Measurements from ENCODE around the gene AUNIP. TPM values are rescaled to one million over a fixed set of nuclear protein-coding genes. Genes with fewer than 3 reads are reported as not detected.
A peak's percentile ranks its signal among the peaks of the same experiment; 100 is the strongest.

The AUNIP gene
- total RNA-seq, 5 donors from 2014 or later (not counting 1 experiment from before 2014, with no cell fraction given): 0.20 to 0.35 TPM; not detected in 3

DNA sequence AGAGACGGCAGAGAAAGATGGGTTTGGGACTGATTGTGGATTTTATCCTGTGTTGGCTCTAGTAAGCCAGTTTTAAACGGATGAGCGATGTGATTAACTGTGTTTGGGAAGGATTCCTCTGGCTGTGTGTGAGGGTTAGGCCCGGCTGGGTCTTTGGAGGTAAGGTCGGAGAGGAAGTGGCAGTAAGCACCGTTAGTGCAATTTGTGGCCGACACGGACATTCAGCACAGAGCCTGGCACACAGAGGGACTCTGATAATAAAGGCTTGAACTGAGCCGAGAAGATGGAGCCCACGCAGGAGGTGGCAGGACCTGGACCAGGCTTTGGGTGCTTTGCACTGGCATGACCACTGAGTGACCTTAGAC is 38.2 kb downstream of the AUNIP start:
- Mint-ChIP-seq H3K9me3 (no peaks in the 10 kb centered on the region), H3K27me3 (no peaks in the 10 kb centered on the region), H3K36me3 (peaks cover 7% of the 10 kb centered on the region), H3K27ac (peak overlapping the region; percentile 96), H3K4me1 (peaks cover 31 to 45% (median 41%) of the 10 kb centered on the region in 3 donors), H3K4me3 (peak overlapping the region; percentile 86 to 92 (median 90))
- Histone ChIP-seq H3K4me1 (ENCODE audit: control insufficient read depth in 1 of 2, extremely low read depth in 1 of 2, insufficient read depth in 2 of 2, low read length in 2 of 2) (peaks cover 14 to 45% of the 10 kb centered on the region in 2 experiments), H3K4me3 (ENCODE audit: control insufficient read depth in 1 of 2, extremely low read depth in 1 of 2, low read length in 1 of 2) (peak overlapping the region; percentile 88 to 96), H3K27me3 (replicated peaks in 1 of 2; ENCODE audit: control insufficient read depth in 2 of 2, extremely low read depth in 1 of 2, insufficient read depth in 2 of 2, low read length in 1 of 2) (no peaks in the 10 kb centered on the region), H3K36me3 (ENCODE audit: control insufficient read depth in 2 of 2, extremely low read depth in 1 of 2, insufficient read depth in 1 of 2, low read length in 1 of 2) (peaks cover 0 to 3% of the 10 kb centered on the region in 2 donors), H3K9me3 (no peaks in the 10 kb centered on the region), H3K27ac (ENCODE audit: low read length) (peak overlapping the region; percentile 87)
- CTCF ChIA-PET: no interaction called here
- DNase-seq: no peak
- ATAC-seq (replicated peaks in 1 of 4): no peak
- WGBS (ENCODE audit: insufficient coverage): 11% methylated on average over 8 of the region's 10 CpGs
- POLR2A ChIA-PET: no interaction called here

DNA sequence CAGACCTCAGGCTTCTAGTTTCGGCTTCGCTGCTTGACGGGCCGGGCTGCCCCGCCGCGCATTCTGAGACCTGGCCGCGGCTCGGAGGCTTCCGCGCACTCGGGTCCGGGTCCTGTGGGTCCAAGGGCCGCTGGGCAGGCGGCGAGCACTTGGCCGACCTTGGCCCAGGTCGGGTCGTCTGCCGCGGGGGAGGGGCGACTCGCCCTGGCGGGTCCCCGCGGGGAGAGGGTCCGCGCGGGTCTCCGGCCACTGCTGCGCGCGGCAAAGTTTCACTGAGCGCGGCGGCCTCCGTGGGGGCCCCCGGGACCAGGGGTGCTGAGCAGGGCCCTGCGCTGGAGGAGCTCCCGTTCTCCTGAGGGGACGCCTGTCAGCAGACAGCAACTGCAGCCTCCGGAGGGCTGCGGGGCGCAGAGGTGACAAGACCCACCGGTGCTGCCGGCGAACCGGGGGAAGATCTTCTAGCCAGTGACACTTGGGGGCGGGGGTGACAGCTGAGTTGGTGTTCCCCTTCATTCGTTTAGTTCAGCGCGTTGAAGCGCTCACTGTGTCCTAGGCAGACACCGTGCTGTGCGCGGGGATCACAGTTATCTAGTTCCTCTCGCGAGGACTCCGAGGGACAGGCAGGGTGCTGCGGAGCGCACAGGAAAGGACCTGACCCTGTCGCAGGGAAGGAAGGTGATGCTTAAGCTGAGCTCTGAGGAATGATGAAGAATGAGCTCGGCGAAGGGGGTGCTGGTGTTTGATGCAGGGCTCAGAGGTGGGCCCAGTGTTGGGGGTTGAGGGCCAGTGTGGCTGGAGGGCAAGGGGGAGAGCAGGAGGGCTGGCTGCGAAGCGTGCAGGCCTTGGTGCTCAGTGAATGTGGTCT is 38.8 kb downstream of the AUNIP start:
- no peaks in the 10 kb centered on the region for H3K9me3 ChIP-seq
- H3K36me3 Mint-ChIP-seq: peaks cover 5% of the 10 kb centered on the region
- H3K27ac ChIP-seq (ENCODE audit: low read length): peak overlapping the region; percentile 87
- no peaks in the 10 kb centered on the region for H3K27me3 Mint-ChIP-seq
- H3K27ac Mint-ChIP-seq: peak overlapping the region; percentile 96
- H3K4me3 ChIP-seq (ENCODE audit: control insufficient read depth in 1 of 2, extremely low read depth in 1 of 2, low read length in 1 of 2): peak overlapping the region; percentile 88 to 96
- ChIA-PET CTCF (interaction anchor here (0.5 to 1.3 kb wide), 6 partner anchors 14 to 1045 kb away, joined by 3 to 5 read pairs (median 3); no protein-coding TSS in a partner anchor), POLR2A (interaction anchor here in 1 of 2 donors (1.2 kb wide), 1 partner anchor 389 kb away, joined by 9 read pairs; no protein-coding TSS in a partner anchor)
- H3K4me1 Mint-ChIP-seq: peaks cover 31 to 45% (median 38%) of the 10 kb centered on the region in 3 donors
- ATAC-seq (replicated peaks in 1 of 4) (peak; percentile 68 to 71 (median 68)), DNase-seq (peak; percentile 49 to 85 (median 75))
- peaks cover 0 to 3% of the 10 kb centered on the region in 2 donors for H3K36me3 ChIP-seq (ENCODE audit: control insufficient read depth in 2 of 2, extremely low read depth in 1 of 2, insufficient read depth in 1 of 2, low read length in 1 of 2)
- H3K4me3 Mint-ChIP-seq: peak overlapping the region; percentile 86 to 95 (median 92)
- peaks cover 14 to 45% of the 10 kb centered on the region in 2 experiments for H3K4me1 ChIP-seq (ENCODE audit: control insufficient read depth in 1 of 2, extremely low read depth in 1 of 2, insufficient read depth in 2 of 2, low read length in 2 of 2)
- H3K9me3 Mint-ChIP-seq: no peaks in the 10 kb centered on the region
- H3K27me3 ChIP-seq (replicated peaks in 1 of 2; ENCODE audit: control insufficient read depth in 2 of 2, extremely low read depth in 1 of 2, insufficient read depth in 2 of 2, low read length in 1 of 2): no peaks in the 10 kb centered on the region
- WGBS (ENCODE audit: insufficient coverage): under 1% methylated on average over 63 of the region's 67 CpGs

GRCh38 chr1:25819491-25820246 is 39.6 kb downstream of the AUNIP start, which contains the start of gene MTFR1L:
TSS of gene MTFR1L (plus strand) at chr1:25819954. CDS start at chr1:25823105, 3,151 bp downstream.
- POLR2A ChIA-PET: interaction anchor here in 1 of 2 donors (0.6 to 1.2 kb wide), 2 partner anchors 45 to 388 kb away, joined by 3 to 9 read pairs; no protein-coding TSS in a partner anchor
- H3K27me3 ChIP-seq (replicated peaks in 1 of 2; ENCODE audit: control insufficient read depth in 2 of 2, extremely low read depth in 1 of 2, insufficient read depth in 2 of 2, low read length in 1 of 2): no peaks in the 10 kb centered on the region
- peaks cover 12% of the 10 kb centered on the region for H3K36me3 Mint-ChIP-seq
- H3K4me3 ChIP-seq (ENCODE audit: control insufficient read depth in 1 of 2, extremely low read depth in 1 of 2, low read length in 1 of 2): peak within 1 kb of the TSS; percentile 88 to 96
- peaks cover 14 to 45% of the 10 kb centered on the region in 2 experiments for H3K4me1 ChIP-seq (ENCODE audit: control insufficient read depth in 1 of 2, extremely low read depth in 1 of 2, insufficient read depth in 2 of 2, low read length in 2 of 2)
- ATAC-seq (replicated peaks in 1 of 4): peak; percentile 85 to 88 (median 86)
- CTCF ChIA-PET: interaction anchor here (0.6 to 1.3 kb wide), 5 partner anchors 15 to 547 kb away, joined by 3 to 5 read pairs (median 3); no protein-coding TSS in a partner anchor
- H3K36me3 ChIP-seq (ENCODE audit: control insufficient read depth in 2 of 2, extremely low read depth in 1 of 2, insufficient read depth in 1 of 2, low read length in 1 of 2): peaks cover 2 to 3% of the 10 kb centered on the region in 2 donors
- peak within 1 kb of the TSS; percentile 87 for H3K27ac ChIP-seq (ENCODE audit: low read length)
- peak; percentile 81 to 95 (median 92) for DNase-seq
- WGBS (ENCODE audit: insufficient coverage): 2% methylated on average over 57 of the region's 64 CpGs
- peak within 1 kb of the TSS; percentile 86 to 95 (median 92) for H3K4me3 Mint-ChIP-seq
- H3K4me1 Mint-ChIP-seq: peaks cover 31 to 45% (median 38%) of the 10 kb centered on the region in 3 donors
- peak within 1 kb of the TSS; percentile 96 to 97 for H3K27ac Mint-ChIP-seq
- no peaks in the 10 kb centered on the region for H3K27me3 Mint-ChIP-seq
- no peaks in the 10 kb centered on the region for H3K9me3 Mint-ChIP-seq
- H3K9me3 ChIP-seq: no peaks in the 10 kb centered on the region

DNA sequence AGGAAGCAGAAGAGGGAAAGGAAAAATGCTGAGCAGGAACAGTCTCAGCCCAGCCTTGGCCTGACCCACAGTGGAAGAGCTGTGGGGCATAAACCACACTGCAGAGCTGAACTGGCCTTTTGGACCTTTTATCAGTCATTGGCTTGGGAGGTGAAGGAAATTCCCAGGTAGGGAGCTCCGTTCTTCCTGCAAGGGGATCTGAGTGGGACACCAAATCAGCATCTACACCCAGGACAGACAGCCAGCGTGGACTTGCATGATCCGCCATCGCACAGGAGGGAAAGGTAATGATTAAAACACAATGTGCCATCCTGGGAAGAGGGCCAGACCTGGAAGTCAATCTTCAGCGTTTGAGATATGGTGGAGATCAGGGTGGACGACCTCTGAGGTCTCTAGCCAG is 40.7 kb downstream of the AUNIP start:
- no peak for DNase-seq
- WGBS (ENCODE audit: insufficient coverage): 88% methylated on average over 4 of the region's 6 CpGs
- peaks cover 9% of the 10 kb centered on the region for H3K36me3 Mint-ChIP-seq
- H3K9me3 Mint-ChIP-seq: no peaks in the 10 kb centered on the region
- peak overlapping the region; percentile 94 to 97 for H3K27ac Mint-ChIP-seq
- ATAC-seq (replicated peaks in 1 of 4): no peak
- peak overlapping the region; percentile 86 to 95 (median 92) for H3K4me3 Mint-ChIP-seq
- ChIA-PET CTCF (interaction anchor here in 1 of 2 donors (0.7 kb wide), 1 partner anchor 252 kb away, joined by 3 read pairs; no protein-coding TSS in a partner anchor), POLR2A (interaction anchor here in 1 of 2 donors (0.6 kb wide), 1 partner anchor 797 kb away, joined by 6 read pairs; no protein-coding TSS in a partner anchor)
- peaks cover 14 to 45% of the 10 kb centered on the region in 2 experiments for H3K4me1 ChIP-seq (ENCODE audit: control insufficient read depth in 1 of 2, extremely low read depth in 1 of 2, insufficient read depth in 2 of 2, low read length in 2 of 2)
- no peaks in the 10 kb centered on the region for H3K27me3 Mint-ChIP-seq
- H3K27me3 ChIP-seq (replicated peaks in 1 of 2; ENCODE audit: control insufficient read depth in 2 of 2, extremely low read depth in 1 of 2, insufficient read depth in 2 of 2, low read length in 1 of 2): no peaks in the 10 kb centered on the region
- H3K4me3 ChIP-seq (ENCODE audit: control insufficient read depth in 1 of 2, extremely low read depth in 1 of 2, low read length in 1 of 2): no peak overlapping the region
- H3K9me3 ChIP-seq: no peaks in the 10 kb centered on the region
- peaks cover 31 to 45% (median 38%) of the 10 kb centered on the region in 3 donors for H3K4me1 Mint-ChIP-seq
- no peak overlapping the region for H3K27ac ChIP-seq (ENCODE audit: low read length)
- H3K36me3 ChIP-seq (ENCODE audit: control insufficient read depth in 2 of 2, extremely low read depth in 1 of 2, insufficient read depth in 1 of 2, low read length in 1 of 2): peaks cover 2 to 12% of the 10 kb centered on the region in 2 donors

DNA sequence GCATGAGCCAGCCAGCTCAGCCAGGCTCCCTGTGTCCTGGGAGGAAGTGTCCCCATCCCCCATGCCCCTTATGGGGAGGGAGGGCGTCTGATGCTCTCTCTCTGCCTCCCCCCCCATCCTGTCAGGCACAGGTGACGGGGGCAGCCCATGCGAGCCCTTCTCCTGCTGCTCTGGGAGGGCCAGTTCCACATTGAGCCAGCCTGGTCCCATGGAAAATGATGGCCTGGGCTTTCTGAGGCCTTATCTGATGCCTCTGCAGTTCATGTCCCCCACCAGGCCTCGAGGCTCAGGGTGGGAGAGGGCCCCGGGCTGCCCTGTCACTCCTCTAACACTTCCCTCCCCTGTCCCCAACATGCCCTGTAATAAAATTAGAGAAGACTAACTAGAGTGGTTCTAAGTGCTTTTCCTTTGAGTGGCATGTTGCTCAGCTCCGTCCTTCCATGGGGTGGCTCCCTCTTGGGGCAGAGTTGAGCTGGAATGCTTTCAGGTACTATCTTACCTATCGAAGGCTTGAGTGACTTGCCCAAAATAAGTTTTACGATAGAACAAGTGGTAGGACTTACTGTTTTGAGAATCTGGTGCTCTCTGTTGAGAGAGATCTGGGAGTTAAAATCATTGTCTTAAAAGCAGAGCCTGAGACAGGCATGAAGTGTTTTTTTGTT is 41.3 kb downstream of the AUNIP start:
- Mint-ChIP-seq H3K36me3 (peaks cover 11% of the 10 kb centered on the region), H3K4me3 (peak overlapping the region; percentile 86 to 95 (median 92)), H3K9me3 (no peaks in the 10 kb centered on the region), H3K4me1 (peaks cover 31 to 45% (median 38%) of the 10 kb centered on the region in 3 donors), H3K27ac (peak overlapping the region; percentile 94 to 97), H3K27me3 (no peaks in the 10 kb centered on the region)
- Histone ChIP-seq H3K36me3 (ENCODE audit: control insufficient read depth in 2 of 2, extremely low read depth in 1 of 2, insufficient read depth in 1 of 2, low read length in 1 of 2) (peaks cover 6 to 17% of the 10 kb centered on the region in 2 donors), H3K4me3 (ENCODE audit: control insufficient read depth in 1 of 2, extremely low read depth in 1 of 2, low read length in 1 of 2) (no peak overlapping the region), H3K9me3 (no peaks in the 10 kb centered on the region), H3K27ac (ENCODE audit: low read length) (no peak overlapping the region), H3K27me3 (replicated peaks in 1 of 2; ENCODE audit: control insufficient read depth in 2 of 2, extremely low read depth in 1 of 2, insufficient read depth in 2 of 2, low read length in 1 of 2) (no peaks in the 10 kb centered on the region), H3K4me1 (ENCODE audit: control insufficient read depth in 1 of 2, extremely low read depth in 1 of 2, insufficient read depth in 2 of 2, low read length in 2 of 2) (peaks cover 14 to 45% of the 10 kb centered on the region in 2 experiments)
- CTCF ChIA-PET: interaction anchor here in 1 of 2 donors (0.7 kb wide), 1 partner anchor 251 kb away, joined by 3 read pairs; no protein-coding TSS in a partner anchor
- DNase-seq (no peak), ATAC-seq (replicated peaks in 1 of 4) (no peak)
- POLR2A ChIA-PET: interaction anchor here in 1 of 2 donors (0.6 kb wide), 1 partner anchor 796 kb away, joined by 6 read pairs; no protein-coding TSS in a partner anchor
- WGBS (ENCODE audit: insufficient coverage): 96% methylated on average over 3 of the region's 8 CpGs
